Glutamatergic neuron (in vitro differentiated cells): ENCODE results near the gene RUFY3. TPM values are rescaled to one million over a fixed set of nuclear protein-coding genes. Genes with fewer than 3 reads are reported as not detected.

ENCODE experiments used
- DNase-seq: peaks from one replicate; pipeline ENCODE4 v3.0.0; 2022
- H3K27ac Mint-ChIP-seq: one replicate; pipeline ENCODE4 v1.8.0; 2020; ENCODE audit warnings: mild to moderate bottlenecking, mixed read lengths, inconsistent platforms; ENCODE audit not compliant: unreplicated experiment
- H3K27me3 Mint-ChIP-seq: one replicate; pipeline ENCODE4 v1.8.0; 2020; ENCODE audit warnings: mild to moderate bottlenecking, moderate library complexity, mixed read lengths, inconsistent platforms; ENCODE audit not compliant: unreplicated experiment
- H3K36me3 Mint-ChIP-seq: one replicate; pipeline ENCODE4 v1.8.0; 2020; ENCODE audit warnings: mild to moderate bottlenecking, mixed read lengths, inconsistent platforms; ENCODE audit not compliant: unreplicated experiment
- H3K4me1 Mint-ChIP-seq: one replicate; pipeline ENCODE4 v1.8.0; 2020; ENCODE audit warnings: mild to moderate bottlenecking, low read depth, mixed read lengths, inconsistent platforms; ENCODE audit not compliant: unreplicated experiment
- H3K4me3 Mint-ChIP-seq: one replicate; pipeline ENCODE4 v1.8.0; 2020; ENCODE audit warnings: mild to moderate bottlenecking, mixed read lengths, inconsistent platforms; ENCODE audit not compliant: unreplicated experiment
- H3K9me3 Mint-ChIP-seq: one replicate; pipeline ENCODE4 v1.8.0; 2020; ENCODE audit warnings: mild to moderate bottlenecking, moderate library complexity, mixed read lengths, inconsistent platforms; ENCODE audit not compliant: unreplicated experiment
- CTCF ChIP-seq: fragments of 200-600 bp; sonication (generic); IDR thresholded peaks from one replicate; pipeline ENCODE4 v1.5.0; 2021; ENCODE audit not compliant: partially characterized antibody, unreplicated experiment
- total RNA-seq: library from RNA; stranded (reverse); fragmentation: NEBNext Ultra II Directional; extraction: Animal tissue kit (Norgen Biotek cat#: 25700); gene quantifications from one replicate; pipeline ENCODE4 v1.2.1, GENCODE V29; 2021; ENCODE audit not compliant: unreplicated experiment

RUFY3 gene
- total RNA-seq, 1 donor from 2014 or later = 291 TPM

- Mint-ChIP-seq H3K27ac (no peak overlapping the region), H3K9me3 (no peaks in the 10 kb centered on the region), H3K4me1 (no peaks in the 10 kb centered on the region), H3K27me3 (no peaks in the 10 kb centered on the region), H3K4me3 (no peak overlapping the region), H3K36me3 (no peaks in the 10 kb centered on the region)
- no peak for DNase-seq
- TF ChIP-seq CTCF = no peak
These were observed 61.3 kb downstream of the RUFY3 start for GRCh38 chr4:70783096-70783495.

- H3K27me3 Mint-ChIP-seq = no peaks in the 10 kb centered on the region
- H3K4me3 Mint-ChIP-seq = no peak overlapping the region
- no peaks in the 10 kb centered on the region for H3K4me1 Mint-ChIP-seq
- no peaks in the 10 kb centered on the region for H3K36me3 Mint-ChIP-seq
- H3K9me3 Mint-ChIP-seq = peaks cover 1% of the 10 kb centered on the region
- H3K27ac Mint-ChIP-seq = no peak overlapping the region
- TF ChIP-seq CTCF = no peak
- DNase-seq = no peak
These were observed 65.7 kb downstream of the RUFY3 start for GRCh38 chr4:70787496-70787895.

GRCh38 chr4:70788733-70789132, 67.0 kb downstream of the RUFY3 start:
- no peak overlapping the region for H3K27ac Mint-ChIP-seq
- TF ChIP-seq CTCF = no peak
- peaks cover 1% of the 10 kb centered on the region for H3K36me3 Mint-ChIP-seq
- no peak overlapping the region for H3K4me3 Mint-ChIP-seq
- no peak for DNase-seq
- H3K27me3 Mint-ChIP-seq = peaks cover 3% of the 10 kb centered on the region
- peaks cover 1% of the 10 kb centered on the region for H3K9me3 Mint-ChIP-seq
- no peaks in the 10 kb centered on the region for H3K4me1 Mint-ChIP-seq

- DNase-seq = no peak
- H3K27ac Mint-ChIP-seq = no peak overlapping the region
- H3K9me3 Mint-ChIP-seq = peaks cover under 1% of the 10 kb centered on the region
- H3K4me1 Mint-ChIP-seq = no peaks in the 10 kb centered on the region
- H3K4me3 Mint-ChIP-seq = no peak overlapping the region
- H3K36me3 Mint-ChIP-seq = peaks cover 4% of the 10 kb centered on the region
- peaks cover 3% of the 10 kb centered on the region for H3K27me3 Mint-ChIP-seq
- TF ChIP-seq CTCF = no peak
These were observed 71.9 kb downstream of the RUFY3 start for GRCh38 chr4:70793626-70794025.

- no peak for TF ChIP-seq CTCF
- peaks cover 6% of the 10 kb centered on the region for H3K9me3 Mint-ChIP-seq
- peaks cover 6% of the 10 kb centered on the region for H3K36me3 Mint-ChIP-seq
- H3K27ac Mint-ChIP-seq = peak overlapping the region; percentile 3
- no peak overlapping the region for H3K4me3 Mint-ChIP-seq
- DNase-seq = no peak
- H3K4me1 Mint-ChIP-seq = no peaks in the 10 kb centered on the region
- no peaks in the 10 kb centered on the region for H3K27me3 Mint-ChIP-seq
These were observed 79.6 kb downstream of the RUFY3 start for GRCh38 chr4:70801265-70801809.
